NB4 (cell line): ENCODE data around the gene CLSTN1.
A peak's percentile ranks its signal among the peaks of the same experiment; 100 is the strongest.

Experiments
- DNase-seq: peaks from one replicate; pipeline ENCODE4 v3.0.0; 2010; ENCODE audit warnings: low read depth
- H3K4me3 ChIP-seq: one replicate; pipeline ENCODE4 v1.5.1; 2011; ENCODE audit warnings: mild to moderate bottlenecking, low read depth, low read length, moderate library complexity
- CTCF ChIP-seq: IDR thresholded peaks from one replicate; pipeline ENCODE4 v1.5.1; 2012; ENCODE audit warnings: low read depth, low read length
- MYC ChIP-seq: IDR thresholded peaks from 2 replicates; pipeline ENCODE4 v1.6.1; 2011; ENCODE audit warnings: low read depth, low read length
- POLR2A ChIP-seq: IDR thresholded peaks from 2 replicates; pipeline ENCODE4 v1.6.1; 2011; ENCODE audit warnings: mild to moderate bottlenecking; ENCODE audit not compliant: insufficient read length; ENCODE audit errors: extremely low read depth
- TF ChIP-seq, protein P1 (sequence below): IDR thresholded peaks from 2 replicates; pipeline ENCODE4 v1.6.1; 2011; ENCODE audit warnings: low read depth, low read length

CLSTN1 gene

GRCh38 chr1:9721606-9722377 lies 102.0 kb downstream of the CLSTN1 start:
- DNase-seq: peak; percentile 50
- peak; percentile 64 for TF ChIP-seq CTCF
- TF ChIP-seq, protein P1, sequence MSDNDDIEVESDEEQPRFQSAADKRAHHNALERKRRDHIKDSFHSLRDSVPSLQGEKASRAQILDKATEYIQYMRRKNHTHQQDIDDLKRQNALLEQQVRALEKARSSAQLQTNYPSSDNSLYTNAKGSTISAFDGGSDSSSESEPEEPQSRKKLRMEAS: no peak
- no peak for TF ChIP-seq MYC
- no peak for TF ChIP-seq POLR2A
- no peak overlapping the region for H3K4me3 ChIP-seq

GRCh38 chr1:9720785-9721605 lies 102.8 kb downstream of the CLSTN1 start:
- no peak for DNase-seq
- no peak overlapping the region for H3K4me3 ChIP-seq
- TF ChIP-seq CTCF (no peak), POLR2A (no peak), MYC (no peak)
- TF ChIP-seq, protein P1: no peak

GRCh38 chr1:9719978-9720722 lies 103.6 kb downstream of the CLSTN1 start:
- TF ChIP-seq, protein P1: no peak
- no peak for TF ChIP-seq MYC
- peak; percentile 17 for TF ChIP-seq CTCF
- no peak for TF ChIP-seq POLR2A
- no peak overlapping the region for H3K4me3 ChIP-seq
- DNase-seq: no peak

DNA sequence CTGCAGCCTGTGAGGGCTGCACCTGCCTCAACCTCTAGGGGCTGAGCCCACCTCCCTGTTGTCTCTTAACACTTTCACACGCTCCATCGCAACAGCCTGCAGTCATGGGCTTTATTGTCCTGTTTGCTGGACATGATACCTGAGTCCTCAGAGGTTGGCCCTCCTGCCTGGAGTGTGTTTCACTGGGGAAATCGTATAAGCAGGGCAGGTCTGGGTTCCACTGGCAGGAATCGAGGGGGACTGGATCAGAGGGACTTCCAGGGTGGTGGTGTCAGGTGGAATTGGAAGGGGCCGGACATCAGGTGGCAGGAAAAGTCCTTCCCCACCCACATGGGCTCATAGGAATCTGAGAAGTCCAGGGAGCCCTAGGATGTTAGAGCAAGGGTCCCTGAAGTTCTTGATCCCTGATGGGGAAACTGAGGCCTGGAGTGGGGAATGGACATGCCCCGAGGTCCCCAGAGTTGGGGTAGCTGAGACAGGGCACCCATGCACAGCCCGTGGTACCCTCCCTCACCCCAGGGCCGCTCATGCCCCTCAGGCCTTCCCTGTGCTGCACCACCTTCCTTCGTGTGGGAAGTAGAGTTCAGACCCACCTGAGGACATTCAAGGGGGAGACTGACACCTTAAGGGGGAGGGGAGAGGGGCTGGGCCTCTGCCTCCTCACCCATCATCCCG lies 105.6 kb downstream of the CLSTN1 start:
- no peak for TF ChIP-seq POLR2A
- TF ChIP-seq MYC: no peak
- TF ChIP-seq CTCF: no peak
- TF ChIP-seq, protein P1: no peak
- no peak overlapping the region for H3K4me3 ChIP-seq
- no peak for DNase-seq
